Endothelial cell of hepatic sinusoid (primary cell): ENCODE data around the gene MS4A6E.
"Not testable (repeated sequence)": the region's sequence is repeated elsewhere in the genome, so short reads cannot be mapped to it uniquely, and the experiment has no call there.

Source experiments
- in situ Hi-C: cut with HindIII; loops from 2 replicates; pipeline ENCODE4 v1.10.0; 2017; ENCODE audit warnings: low sequenced_read_pairs

MS4A6E gene

DNA sequence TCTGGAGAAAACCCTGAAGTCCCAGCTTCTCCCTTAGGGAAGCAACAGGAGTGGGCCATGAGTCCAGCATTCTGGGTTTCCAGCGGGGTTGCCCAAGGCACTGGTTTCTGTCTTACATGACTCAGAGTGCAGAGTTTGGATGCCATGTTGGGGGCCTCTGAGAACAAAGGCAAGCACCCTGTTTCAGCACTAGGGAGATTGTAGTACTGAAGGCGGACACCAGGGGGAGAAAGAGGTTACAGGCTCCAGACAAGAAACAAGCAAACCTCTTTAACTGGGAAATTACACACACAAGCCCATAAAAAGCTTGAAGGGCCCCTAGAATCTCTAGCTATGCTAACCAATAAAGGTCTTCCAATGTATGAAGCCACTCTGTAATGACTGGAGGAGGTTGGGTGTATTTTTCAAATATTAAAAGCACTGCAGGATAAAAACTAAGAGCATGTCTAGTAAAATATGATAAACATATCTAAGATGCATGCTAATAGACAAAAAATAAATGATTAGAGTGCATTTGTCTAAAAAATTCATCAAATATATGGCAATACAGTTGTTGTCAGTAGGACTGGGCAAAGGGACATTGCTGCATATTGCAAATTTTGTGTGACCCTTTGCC is 7.1 kb downstream of the MS4A6E start:
- in situ Hi-C loops = no loop called here

GRCh38 chr11:60336767-60337391 is 9.8 kb downstream of the MS4A6E start:
- in situ Hi-C loops = no loop called here

- in situ Hi-C loops = no loop called here
These were observed 11.0 kb downstream of the MS4A6E start for GRCh38 chr11:60338053-60338452.

DNA sequence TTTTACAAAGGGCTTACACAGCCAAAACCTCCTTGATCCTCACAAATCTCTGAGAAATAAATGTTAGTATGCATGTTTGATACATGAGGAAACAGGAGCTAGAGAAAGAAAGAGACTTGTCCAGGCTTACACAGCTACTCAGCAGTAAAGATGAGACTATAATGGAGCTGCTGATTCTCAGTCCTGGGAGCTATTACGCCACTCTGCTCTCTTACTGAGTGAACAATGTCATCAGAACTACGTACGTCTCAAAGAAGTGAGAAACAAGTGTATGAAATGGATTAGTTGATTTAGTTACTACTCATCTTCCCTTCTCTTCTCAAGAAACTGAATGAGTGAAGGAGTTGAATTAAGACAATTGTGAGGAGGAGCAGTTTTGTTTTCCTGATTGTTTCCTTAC is 12.3 kb downstream of the MS4A6E start:
- in situ Hi-C loops = no loop called here

- in situ Hi-C loops = no loop called here
These were observed 16.1 kb downstream of the MS4A6E start for GRCh38 chr11:60343094-60343704.

DNA sequence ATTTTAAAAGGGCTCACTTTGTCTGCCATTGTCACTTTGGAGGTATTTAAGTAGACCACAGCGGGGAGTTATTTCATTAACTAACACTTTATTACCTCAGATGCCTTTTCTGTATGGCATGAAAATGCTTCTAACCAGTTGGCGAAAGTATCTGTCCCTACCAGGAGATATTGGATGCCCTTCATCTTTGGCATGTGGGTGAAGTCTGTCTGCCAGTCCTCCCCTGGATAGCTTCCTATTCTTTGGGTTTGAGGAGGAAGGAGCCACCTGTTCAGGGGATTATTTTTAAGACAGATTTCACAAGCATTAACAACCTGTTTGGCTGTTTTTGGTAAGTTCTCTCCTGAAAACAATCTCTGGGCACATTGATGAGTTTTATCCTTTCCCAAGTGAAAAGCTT is 17.1 kb downstream of the MS4A6E start:
- in situ Hi-C loops = no loop called here

GRCh38 chr11:60345489-60345888 is 18.4 kb downstream of the MS4A6E start:
- in situ Hi-C loops = no loop called here

DNA sequence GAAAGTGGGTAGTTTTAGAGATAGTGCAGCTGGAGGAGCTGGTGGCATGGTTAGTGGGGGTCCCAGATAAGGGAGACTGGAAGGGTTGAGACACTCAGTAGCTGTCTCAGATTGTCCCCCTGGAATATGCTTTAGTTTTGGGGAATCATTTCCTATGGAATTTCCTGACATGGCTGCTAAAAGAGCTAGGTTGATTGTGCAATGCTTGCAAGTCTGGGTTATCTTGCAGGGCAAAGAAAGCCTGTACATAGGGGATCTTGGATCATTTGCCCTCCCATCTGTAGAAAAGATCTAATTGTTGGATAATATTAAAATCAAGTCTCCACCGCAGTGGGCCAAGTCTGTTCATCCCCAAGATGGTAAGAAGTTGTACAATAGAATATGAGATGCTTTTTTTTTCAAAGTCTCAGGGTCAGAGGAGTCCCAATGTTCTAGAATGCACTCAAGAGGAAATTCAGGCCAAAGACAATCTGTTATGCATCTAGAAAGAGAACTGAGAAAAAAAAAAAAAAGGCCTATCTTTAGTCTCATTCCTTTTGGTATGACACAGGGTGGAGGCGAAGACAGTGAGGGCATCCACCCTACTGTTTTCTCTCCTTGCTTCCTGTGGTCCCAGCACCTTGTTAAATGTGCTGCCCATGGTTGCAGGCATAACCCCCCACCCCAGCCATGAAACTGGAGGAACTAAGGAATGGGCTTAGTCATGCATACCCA is 20.2 kb downstream of the MS4A6E start:
- in situ Hi-C loops = no loop called here

DNA sequence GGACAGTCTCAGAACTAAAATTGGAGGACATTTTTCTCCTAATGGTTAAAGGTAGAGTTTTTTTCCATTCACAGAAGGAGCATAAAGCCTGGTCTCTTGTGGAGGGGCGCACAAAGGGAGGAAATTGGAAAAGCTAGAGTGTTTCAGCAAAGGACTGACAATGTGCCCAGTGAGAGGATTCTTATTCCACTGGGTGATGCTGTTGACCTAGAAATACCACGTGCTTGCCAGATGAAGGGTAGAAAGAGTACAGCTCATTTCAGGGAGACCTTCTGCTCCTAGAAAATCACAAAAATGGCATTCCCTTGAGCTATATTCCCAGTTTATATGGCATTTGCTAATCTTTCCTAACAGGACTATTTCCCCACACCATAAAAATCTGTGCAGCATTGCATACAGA is 21.1 kb downstream of the MS4A6E start:
- in situ Hi-C loops = no loop called here

- in situ Hi-C loops = no loop called here
These were observed 22.9 kb downstream of the MS4A6E start for GRCh38 chr11:60349990-60350389.

DNA sequence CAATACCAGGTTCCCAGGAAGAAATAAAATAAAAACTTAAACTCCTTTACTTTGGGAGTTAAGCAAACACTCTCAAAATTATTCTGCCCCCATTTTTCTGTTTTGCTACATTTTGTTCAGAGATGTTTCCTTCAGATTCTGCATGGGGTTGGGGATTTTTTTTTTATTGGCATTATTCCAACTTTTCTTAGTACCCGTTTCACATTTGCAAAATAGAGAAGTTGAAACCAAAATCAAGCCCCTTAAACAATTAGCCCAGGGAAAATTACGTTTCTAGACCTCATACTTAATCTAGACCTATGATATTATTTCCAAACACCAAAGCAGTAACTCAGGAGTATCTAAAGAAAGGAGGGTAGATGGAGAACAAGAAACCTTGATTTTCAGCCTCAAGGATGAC is 30.7 kb downstream of the MS4A6E start:
- in situ Hi-C loops = no loop called here

DNA sequence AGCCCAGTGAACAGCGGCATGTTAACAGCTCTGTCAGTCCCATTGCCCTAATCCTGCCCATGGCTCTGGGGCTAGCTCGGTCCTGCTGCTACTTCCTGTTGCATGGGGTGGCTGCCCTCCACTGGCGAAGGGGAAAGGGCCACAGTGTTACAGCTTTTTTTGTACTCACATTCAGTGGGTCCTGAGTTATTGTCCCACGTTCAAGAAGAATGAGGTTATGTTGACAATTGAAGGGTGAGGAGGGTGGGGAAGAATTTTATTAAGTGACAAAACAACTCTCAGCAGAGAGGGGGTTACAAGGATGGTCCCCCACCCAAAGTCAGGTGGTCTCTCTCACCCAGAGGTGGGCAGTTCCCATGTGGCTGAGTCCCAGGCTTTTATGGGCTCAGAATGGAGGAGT is 33.6 kb downstream of the MS4A6E start:
- in situ Hi-C loops = no loop called here

DNA sequence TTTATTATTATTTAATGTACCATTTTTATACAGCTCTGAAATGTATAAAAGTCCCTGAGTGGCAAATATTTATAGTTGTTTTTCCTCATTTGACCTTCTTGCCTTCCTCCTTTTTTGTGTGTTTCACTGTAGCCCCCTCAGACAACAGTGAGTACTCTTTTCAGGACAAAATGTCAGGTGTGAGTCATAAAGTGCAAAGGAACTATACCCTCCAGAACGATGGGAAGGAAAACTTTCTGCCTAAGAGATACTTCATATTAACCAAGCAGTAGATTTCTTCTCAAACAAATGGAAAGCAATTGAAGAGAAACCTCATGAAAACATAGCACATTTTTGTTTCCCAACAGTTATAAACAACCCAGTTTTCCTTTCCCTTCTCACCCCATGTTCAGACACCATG is 35.2 kb downstream of the MS4A6E start:
- in situ Hi-C loops = no loop called here

GRCh38 chr11:60363542-60364470 is 36.8 kb downstream of the MS4A6E start:
- in situ Hi-C loops = no loop called here

DNA sequence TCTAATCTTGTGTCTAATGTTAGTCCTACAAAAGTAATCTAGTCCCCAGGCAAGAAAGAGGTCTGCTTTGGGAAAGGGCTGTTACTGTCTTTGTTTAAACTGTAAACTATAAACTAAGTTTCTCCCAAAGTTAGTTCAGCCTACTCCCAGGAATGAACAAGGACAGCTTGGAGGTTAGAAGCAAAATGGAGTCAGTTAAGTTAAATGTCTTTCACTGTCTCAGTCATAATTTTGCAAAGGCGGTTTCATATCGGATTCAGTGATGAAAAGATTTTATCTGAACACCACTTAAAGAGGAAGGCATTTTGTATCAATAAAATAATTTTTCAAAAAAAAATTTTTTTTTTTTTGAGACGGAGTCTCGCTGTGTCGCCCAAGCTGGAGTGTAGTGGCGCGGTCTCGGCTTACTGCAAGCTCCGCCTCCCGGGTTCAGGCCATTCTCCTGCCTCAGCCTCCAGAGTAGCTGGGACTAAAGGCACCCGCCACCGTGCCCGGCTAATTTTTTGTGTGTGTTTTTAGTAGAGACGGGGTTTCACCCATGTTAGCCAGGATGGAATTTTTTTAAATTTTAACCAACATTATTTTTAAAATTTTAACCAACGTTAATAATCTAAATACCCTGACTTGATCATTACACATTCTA is 39.3 kb downstream of the MS4A6E start:
- in situ Hi-C loops = not testable (repeated sequence)

DNA sequence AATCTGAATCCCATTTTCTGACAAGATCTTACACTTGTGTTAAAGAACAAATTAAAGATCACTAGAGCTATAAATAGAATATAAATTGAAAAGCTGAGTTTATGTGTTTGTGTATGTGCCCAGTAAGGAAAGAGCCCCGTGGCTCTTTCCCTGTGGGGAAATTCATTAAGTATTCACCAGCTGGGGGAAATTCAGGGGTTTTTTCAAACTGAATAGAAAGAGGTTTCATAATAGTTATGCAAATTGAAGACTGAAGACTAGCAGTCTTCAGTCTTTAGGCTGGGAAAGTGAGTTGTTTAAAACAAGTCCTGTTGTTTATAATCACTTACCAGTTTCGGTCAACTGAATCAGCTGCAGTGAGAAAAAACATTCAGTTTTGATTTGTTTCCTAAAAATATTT is 40.0 kb downstream of the MS4A6E start:
- in situ Hi-C loops = no loop called here

DNA sequence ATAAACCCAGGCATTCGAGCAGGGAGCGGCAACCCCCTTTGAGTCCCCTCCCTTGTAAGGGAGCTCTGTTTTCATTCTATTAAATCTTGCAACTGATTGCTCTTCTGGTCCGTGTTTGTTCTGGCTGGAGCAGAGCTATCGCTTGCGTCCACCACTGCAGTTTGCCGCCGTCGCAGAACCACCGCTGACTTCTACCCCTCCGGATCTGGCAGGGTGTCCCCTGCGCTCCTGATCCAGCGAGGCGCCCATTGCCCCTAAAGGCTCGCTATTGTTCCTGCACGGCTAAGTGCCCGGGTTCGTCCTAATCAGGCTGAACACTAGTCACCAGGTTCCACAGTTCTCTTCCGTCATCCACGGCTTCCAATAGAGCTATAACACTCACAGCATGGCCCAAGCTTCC is 40.8 kb downstream of the MS4A6E start:
- in situ Hi-C loops = no loop called here

- in situ Hi-C loops = no loop called here
These were observed 43.3 kb downstream of the MS4A6E start for GRCh38 chr11:60370252-60370810.

DNA sequence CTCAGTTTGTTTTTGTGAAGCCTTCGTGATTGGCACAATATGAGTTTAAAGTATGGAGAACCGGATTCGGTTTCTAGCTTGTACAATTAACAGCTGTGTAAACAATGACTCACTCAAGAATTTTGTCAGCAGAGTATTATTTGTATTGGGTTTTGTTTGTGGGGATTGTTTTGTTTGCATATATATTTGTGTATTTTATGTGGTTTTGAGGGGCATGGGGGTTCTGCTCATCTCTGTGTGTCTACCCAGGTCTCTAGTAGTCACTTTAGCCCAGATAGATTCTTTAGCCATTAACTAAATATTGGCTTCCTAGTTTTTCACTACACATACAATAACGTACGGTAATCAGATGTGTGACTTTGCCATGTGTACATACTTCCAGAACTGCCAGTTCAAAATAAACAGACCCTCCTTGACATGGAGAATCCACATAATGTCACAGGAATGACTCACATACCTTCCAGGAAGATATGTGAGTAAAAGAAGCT is 43.8 kb downstream of the MS4A6E start:
- in situ Hi-C loops = no loop called here

- in situ Hi-C loops = no loop called here
These were observed 44.3 kb downstream of the MS4A6E start for GRCh38 chr11:60371386-60371785.
